ENCODE results near the gene INPP4A. TPM values are rescaled to one million over a fixed set of nuclear protein-coding genes. Genes with fewer than 3 reads are reported as not detected.

The INPP4A gene
- total and polyA plus RNA-seq, 2 of the 13 experiments (the other 11 are each of a cell fraction or from before 2014, with no cell fraction given): 10.1 to 10.9 TPM

- WGBS (ENCODE audit: low lambda C conversion rate): 0% methylated on average over 6 of the region's 34 CpGs
- DNase-seq (ENCODE audit: low spot score): no peak
- ChIA-PET CTCF (ENCODE audit: low intra/inter-chr PET ratio, low total read pairs) (no interaction called here), POLR2A (no interaction called here)
- TSS peak; percentile 56 for BruUV-seq (replicated peaks)
- H4K20me1 ChIP-seq (ENCODE audit: insufficient read depth, low read length): peaks cover 11% of the 10 kb centered on the region
- intact Hi-C loops (cut with micrococcal nuclease; ENCODE audit: unreplicated experiment): loop anchor here (5.0 to 10.0 kb wide), 2 partner anchors 42 to 160 kb away; partner anchors contain the start of genes COA5 and UNC50
- peak overlapping the region; percentile 80 for H3K9ac ChIP-seq (ENCODE audit: insufficient read depth, low read depth, low read length)
- peaks cover 46% of the 10 kb centered on the region for H3K4me1 ChIP-seq (ENCODE audit: insufficient read depth, low read length)
- peaks cover 34% of the 10 kb centered on the region for H3K79me2 ChIP-seq (ENCODE audit: insufficient read depth, low read length)
- peak; percentile 36 for ATAC-seq
- H2AFZ ChIP-seq (ENCODE audit: low read length): peak overlapping the region; percentile 35
- peak overlapping the region; percentile 81 to 98 (median 85) for H3K4me3 ChIP-seq (replicated peaks in 1 of 3; ENCODE audit: insufficient read depth in 1 of 3, low read depth in 2 of 3, low read length in 3 of 3)
- no peaks in the 10 kb centered on the region for H3K36me3 ChIP-seq (replicated peaks in 1 of 2; ENCODE audit: control insufficient read depth in 1 of 2, insufficient read depth in 2 of 2, low read length in 2 of 2)
- no peaks in the 10 kb centered on the region for H3K9me3 ChIP-seq (ENCODE audit: low read length)
- H3K27ac ChIP-seq (ENCODE audit: extremely low read length, insufficient read depth, low read length): peak overlapping the region; percentile 34
- peak overlapping the region; percentile 98 for H3K4me2 ChIP-seq (ENCODE audit: low read depth, low read length)
- no peaks in the 10 kb centered on the region; a peak in 1 of 5 replicates for H3K27me3 ChIP-seq (ENCODE audit: control insufficient read depth in 1 of 2, insufficient read depth in 2 of 2, low read length in 2 of 2)
- in situ Hi-C loops (cut with HindIII; ENCODE audit: extremely low pct_ligation_motif_present, low pct_unique_long_range_greater_than_20kb): no loop called here
- no peak for FAIRE-seq
- TF ChIP-seq HNF4G (IDR thresholded peaks at IDR 0.05; ENCODE audit: borderline replicate concordance, low read depth, low read length): no peak
- TF ChIP-seq HNF4G (CRISPR knock-in tag; IDR thresholded peaks at IDR 0.05; ENCODE audit: borderline replicate concordance, low read depth): no peak
- TF ChIP-seq ZNF547 (CRISPR knock-in tag; IDR thresholded peaks at IDR 0.05): no peak
- TF ChIP-seq ZNF3 (CRISPR knock-in tag; IDR thresholded peaks at IDR 0.05): no peak
- no peak for TF ChIP-seq WIZ (CRISPR knock-in tag; IDR thresholded peaks at IDR 0.05)
- no peak for TF ChIP-seq ZNF350 (CRISPR knock-in tag; IDR thresholded peaks at IDR 0.05; ENCODE audit: borderline replicate concordance, low read depth)
- no peak for TF ChIP-seq HNF4A (CRISPR knock-in tag; IDR thresholded peaks at IDR 0.05)
- TF ChIP-seq PHB2 (IDR thresholded peaks at IDR 0.05; ENCODE audit: partially characterized antibody): no peak
- 0 out of 2 replicates have a peak, but pooled peaks have one; percentile 17 for TF ChIP-seq ZNF275 (CRISPR knock-in tag; IDR thresholded peaks at IDR 0.05; ENCODE audit: borderline replicate concordance)
- no peak for TF ChIP-seq MAFG (CRISPR knock-in tag; IDR thresholded peaks at IDR 0.05)
- no peak; the same call in 1 of the 2 replicates for TF ChIP-seq FOSL2 (CRISPR knock-in tag; IDR thresholded peaks at IDR 0.05)
- no peak for TF ChIP-seq ZNF276 (CRISPR knock-in tag; IDR thresholded peaks at IDR 0.05; ENCODE audit: low read depth)
- no peak for TF ChIP-seq ZNF737 (CRISPR knock-in tag; IDR thresholded peaks at IDR 0.05; ENCODE audit: borderline replicate concordance)
- TF ChIP-seq ZBTB43 (CRISPR knock-in tag; conservative IDR thresholded peaks at IDR 0.05): 0 out of 2 replicates have a peak, but pooled peaks have one; percentile 15
- TF ChIP-seq RFX5 (IDR thresholded peaks at IDR 0.05; ENCODE audit: low read depth, low read length): no peak
- peak; percentile 45; the same call in 1 of the 2 replicates for TF ChIP-seq ZNF687 (CRISPR knock-in tag; IDR thresholded peaks at IDR 0.05)
- TF ChIP-seq KLF12 (CRISPR knock-in tag; IDR thresholded peaks at IDR 0.05; ENCODE audit: borderline replicate concordance): peak; percentile 38; the same call in 1 of the 2 replicates
Observed at GRCh38 chr2:98445177-98445682, 572 bp downstream of the INPP4A start.
